A549 (cell line): ENCODE measurements around the gene AHSP. TPM values are rescaled to one million over a fixed set of nuclear protein-coding genes. Genes with fewer than 3 reads are reported as not detected.

ENCODE experiments used
- ATAC-seq, 2 experiments: fragments of 200-7000 bp in 1 of 2; fragments of >200 bp in 1 of 2; cut with Nextera tagmentation in 1 of 2; cut with Tn5 transposase in 1 of 2; 3 replicates each; pipeline versions ENCODE4 v1.8.0 to v1.9.1; 2018 to 2020; ENCODE audit warnings: mild to moderate bottlenecking in 1 of 2, moderate library complexity in 1 of 2
- CTCF ChIA-PET: fragments of 300-600 bp; sonication (Branson Sonifier 250); formaldehyde crosslinking; extraction: SDS; loops from one replicate; lab custom pipeline; 2021; ENCODE audit warnings: antibody characterized with exemption, inconsistent platforms; lab: Yijun Ruan, JAX
- POLR2A ChIA-PET: fragments of 350-600 bp; formaldehyde crosslinking; extraction: SDS; loops from one replicate; lab custom pipeline; 2021; ENCODE audit warnings: antibody characterized with exemption, inconsistent platforms; lab: Yijun Ruan, JAX
- DNase-seq, 2 experiments: peaks; one replicate each; pipeline versions ENCODE4 v3.0.0 to v3.0.0-alpha.2; 2011 to 2016; ENCODE audit warnings: low read depth in 1 of 2, low spot score in 1 of 2
- FAIRE-seq: peaks from 2 replicates; lab custom pipeline; 2011; peaks lifted over from hg19 to GRCh38; lab: Jason Lieb, UNC
- H3K27ac ChIP-seq, 2 experiments: fragments of >200 bp; sonication (Bioruptor Twin); formaldehyde crosslinking; 3 replicates each; pipeline ENCODE4 v1.5.1; 2016 to 2017
- H3K4me1 ChIP-seq: fragments of >200 bp; sonication (Bioruptor Twin); formaldehyde crosslinking; 3 replicates; pipeline ENCODE4 v1.6.1; 2016
- H3K4me2 ChIP-seq: fragments of >200 bp; sonication (Bioruptor Twin); formaldehyde crosslinking; 3 replicates; pipeline ENCODE4 v1.6.1; 2016
- H3K4me3 ChIP-seq: fragments of >200 bp; sonication (Bioruptor Twin); formaldehyde crosslinking; 3 replicates; pipeline ENCODE4 v1.5.1; 2016
- H3K9me3 ChIP-seq: fragments of >200 bp; sonication (Bioruptor Twin); formaldehyde crosslinking; 3 replicates; pipeline ENCODE4 v1.6.1; 2016
- BCL3 ChIP-seq: fragments of >200 bp; sonication (Bioruptor Twin); formaldehyde crosslinking; IDR thresholded peaks from 3 replicates; pipeline ENCODE4 v1.6.1; 2016
- BHLHE40 ChIP-seq: IDR thresholded peaks from 2 replicates; pipeline ENCODE4 v1.6.1; 2012; ENCODE audit warnings: low read depth, low read length, inconsistent platforms
- CBX8 ChIP-seq: fragments of 200-600 bp; sonication (generic); IDR thresholded peaks from 2 replicates; pipeline ENCODE4 v1.6.1; 2016
- CEBPB ChIP-seq, 2 experiments: fragments of >200 bp in 1 of 2; sonication (Bioruptor Twin) in 1 of 2; formaldehyde crosslinking in 1 of 2; IDR thresholded peaks; 2 replicates each; pipeline ENCODE4 v1.6.1; 2012 to 2016
- CTCF ChIP-seq: fragments of >200 bp; sonication (Bioruptor Twin); formaldehyde crosslinking; IDR thresholded peaks from 3 replicates; pipeline ENCODE4 v1.5.1; 2016
- E2F6 ChIP-seq: IDR thresholded peaks from 2 replicates; pipeline ENCODE4 v1.6.1; 2012; ENCODE audit warnings: low read depth, borderline replicate concordance
- FOSB ChIP-seq: fragments of 250-450 bp; sonication (Bioruptor Pico); IDR thresholded peaks from 2 replicates; pipeline ENCODE4 v1.5.0; 2020; ENCODE audit warnings: mild to moderate bottlenecking, moderate library complexity
- HEYL ChIP-seq: fragments of 250-450 bp; sonication (Bioruptor Pico); IDR thresholded peaks from 2 replicates; pipeline ENCODE4 v1.8.0; 2021; ENCODE audit warnings: mild to moderate bottlenecking, moderate library complexity
- HOXA7 ChIP-seq: fragments of 250-450 bp; sonication (Bioruptor Pico); IDR thresholded peaks from 2 replicates; pipeline ENCODE4 v1.5.0; 2020; ENCODE audit warnings: mild to moderate bottlenecking, moderate library complexity
- JUN ChIP-seq, 2 experiments: fragments of >200 bp; sonication (Bioruptor Twin); formaldehyde crosslinking; IDR thresholded peaks; 2 replicates in 1 of 2; 3 replicates in 1 of 2; pipeline ENCODE4 v1.6.1; 2016 to 2017
- MAX ChIP-seq: IDR thresholded peaks from 2 replicates; pipeline ENCODE4 v1.6.1; 2012
- NPAS2 ChIP-seq: fragments of 250-450 bp; sonication (Bioruptor Pico); IDR thresholded peaks from 2 replicates; pipeline ENCODE4 v1.8.0; 2022; ENCODE audit warnings: mild to moderate bottlenecking, moderate library complexity, borderline replicate concordance
- PBX3 ChIP-seq: IDR thresholded peaks from 2 replicates; pipeline ENCODE4 v1.6.1; 2012
- PHF8 ChIP-seq: fragments of 200-600 bp; sonication (generic); IDR thresholded peaks from 2 replicates; pipeline ENCODE4 v1.6.1; 2016; ENCODE audit warnings: low read depth, mild to moderate bottlenecking, antibody characterized with exemption, moderate library complexity, borderline replicate concordance
- POLR2AphosphoS2 ChIP-seq: conservative IDR thresholded peaks from 2 replicates; pipeline ENCODE4 v1.6.1; 2012; ENCODE audit warnings: low read length, improper control_type of control experiment, inconsistent platforms
- RAD21 ChIP-seq, 2 experiments: fragments of >200 bp in 1 of 2; sonication (Bioruptor Twin) in 1 of 2; formaldehyde crosslinking in 1 of 2; IDR thresholded peaks in 1 of 2; conservative IDR thresholded peaks in 1 of 2; 2 replicates in 1 of 2; 3 replicates in 1 of 2; pipeline ENCODE4 v1.6.1; 2012 to 2018; ENCODE audit warnings: inconsistent platforms in 1 of 2
- RARB ChIP-seq: fragments of 250-450 bp; sonication (Bioruptor Pico); IDR thresholded peaks from 2 replicates; pipeline ENCODE4 v1.8.0; 2021; ENCODE audit warnings: mild to moderate bottlenecking, moderate library complexity
- TFCP2L1 ChIP-seq: fragments of 250-450 bp; sonication (Bioruptor Pico); IDR thresholded peaks from 2 replicates; pipeline ENCODE4 v1.5.0; 2021; ENCODE audit warnings: mild to moderate bottlenecking
- USF2 ChIP-seq: fragments of 450-650 bp; IDR thresholded peaks from 2 replicates; pipeline ENCODE4 v1.6.1; 2014; ENCODE audit warnings: antibody characterized with exemption
- ZSCAN20 ChIP-seq: fragments of 250-450 bp; sonication (Bioruptor Pico); IDR thresholded peaks from 2 replicates; pipeline ENCODE4 v1.8.0; 2022; ENCODE audit warnings: mild to moderate bottlenecking, moderate library complexity
- WGBS: methylation state at CpG from one replicate; pipeline ENCODE4 v1.1.6; 2017; ENCODE audit errors: missing lambda C conversion rate; 5-methylcytosine and 5-hydroxymethylcytosine counted together
- polyA plus RNA-seq, 4 experiments: library from polyadenylated mRNA; depleted of rRNA in 3 of 4; stranded (reverse); fragments of >200 nt; fragmentation: RNase III in 1 of 4; extraction: RNeasy Plus Mini Kit Qiagen cat#74134 plus additional on column Dnase treatment in 1 of 4; gene quantifications; 2 replicates in 3 of 4; 3 replicates in 1 of 4; pipeline ENCODE4 v1.2.3, GENCODE V29; 2011 to 2017

The AHSP gene
- polyA plus RNA-seq, 2 of the 4 experiments (the other 2 are of a cell fraction): not detected

GRCh38 chr16:31487071-31487719 lies 40.5 kb upstream of the AHSP start:
- POLR2A ChIA-PET: interaction anchor here (1.6 to 2.2 kb wide), 2 partner anchors 10 to 21 kb away, joined by 4 to 6 read pairs; partner anchors contain the start of gene RUSF1
- FAIRE-seq: no peak
- no peak; a peak in 2 of 6 replicates for ATAC-seq

More at GRCh38 chr16:31487071-31487719, 40.5 kb upstream of the AHSP start:
- Histone ChIP-seq H3K4me3 (peak overlapping the region; percentile 56), H3K27ac (peak overlapping the region; percentile 59 to 82; a peak in 5 of 6 replicates), H3K4me2 (peak overlapping the region; percentile 97), H3K4me1 (peaks cover 17% of the 10 kb centered on the region; the same call in 2 of the 3 replicates), H3K9me3 (no peaks in the 10 kb centered on the region)
- CTCF ChIA-PET: interaction anchor here (0.9 to 1.5 kb wide), 4 partner anchors 11 to 209 kb away, joined by 3 to 4 read pairs (median 4); no protein-coding TSS in a partner anchor
- TF ChIP-seq JUN (IDR thresholded peaks at IDR 0.05) (no peak), RARB (CRISPR knock-in tag) (no peak), CEBPB (IDR thresholded peaks at IDR 0.05) (no peak), USF2 (no peak), TFCP2L1 (CRISPR knock-in tag) (no peak), BHLHE40 (no peak), POLR2AphosphoS2 (no peak), E2F6 (no peak), PHF8 (no peak), FOSB (CRISPR knock-in tag) (no peak), HEYL (no peak), PBX3 (no peak), ZSCAN20 (CRISPR knock-in tag) (no peak), RAD21 (conservative IDR thresholded peaks at IDR 0.05 in 1 of 2, IDR thresholded peaks at IDR 0.05 in 1 of 2) (no peak), CBX8 (no peak), CTCF (no peak), BCL3 (no peak), HOXA7 (CRISPR knock-in tag) (no peak), MAX (no peak), NPAS2 (CRISPR knock-in tag) (no peak)
- WGBS: 45% methylated on average over 38 of the region's 48 CpGs
- no peak for DNase-seq
